H1 (cell line): Measurements from ENCODE around the gene CACNG6. TPM values are rescaled to one million over a fixed set of nuclear protein-coding genes. Genes with fewer than 3 reads are reported as not detected.

ENCODE experiments used
- ATF3 ChIP-seq: IDR thresholded peaks from 2 replicates; pipeline ENCODE4 v1.6.1; 2011; ENCODE audit warnings: low read depth, mild to moderate bottlenecking, low read length; ENCODE audit not compliant: insufficient read depth
- CHD7 ChIP-seq: fragments of 300-600 bp; sonication (generic); IDR thresholded peaks from 2 replicates; pipeline ENCODE4 v1.7.1; 2012; ENCODE audit warnings: low read length, moderate library complexity, mild to moderate bottlenecking, inconsistent platforms; ENCODE audit not compliant: insufficient replicate concordance
- EP300 ChIP-seq, 2 experiments: IDR thresholded peaks; 1 replicate in 1 of 2; 2 replicates in 1 of 2; pipeline ENCODE4 v1.6.1; 2011 to 2012; ENCODE audit warnings: low read depth in 2 of 2, low read length in 2 of 2, mild to moderate bottlenecking in 2 of 2, borderline replicate concordance in 1 of 2, inconsistent platforms in 1 of 2, moderate library complexity in 1 of 2
- GTF2F1 ChIP-seq: IDR thresholded peaks from 2 replicates; pipeline ENCODE4 v1.6.1; 2012; ENCODE audit warnings: low read depth, low read length, improper control_type of control experiment, borderline replicate concordance
- RXRA ChIP-seq: IDR thresholded peaks from 2 replicates; pipeline ENCODE4 v1.6.1; 2011; ENCODE audit warnings: low read depth, mild to moderate bottlenecking, low read length, moderate library complexity; ENCODE audit not compliant: insufficient read depth
- SAP30 ChIP-seq: fragments of 300-600 bp; sonication (generic); IDR thresholded peaks from 2 replicates; pipeline ENCODE4 v1.7.1; 2012; ENCODE audit warnings: low read length, moderate library complexity, mild to moderate bottlenecking, inconsistent platforms; ENCODE audit not compliant: insufficient read depth, insufficient replicate concordance
- SIN3A ChIP-seq, 2 experiments: IDR thresholded peaks in 1 of 2; conservative IDR thresholded peaks in 1 of 2; 2 replicates each; pipeline ENCODE4 v1.6.1; 2011 to 2012; ENCODE audit warnings: low read length in 2 of 2, improper control_type of control experiment in 1 of 2, low read depth in 1 of 2, mild to moderate bottlenecking in 1 of 2
- TAF7 ChIP-seq: optimal IDR thresholded peaks from 2 replicates; pipeline ENCODE3; 2011; ENCODE audit warnings: low read depth, mild to moderate bottlenecking, inconsistent platforms, low read length, moderate library complexity, borderline replicate concordance
- polyA plus RNA-seq, 7 experiments: library from polyadenylated mRNA; depleted of rRNA in 3 of 7; stranded (reverse) in 5 of 7; unstranded in 2 of 7; fragments of >200 nt in 5 of 7; fragments of 200-250 nt in 2 of 7; gene quantifications; 1 replicate in 5 of 7; 2 replicates in 1 of 7; 4 replicates in 1 of 7; pipeline versions ENCODE4 v1.2.1 to v1.2.3, GENCODE V29; 2011 to 2013; ENCODE audit warnings: missing spikeins in 2 of 7, mixed read lengths in 2 of 7
- total RNA-seq: library from RNA; stranded (reverse); fragmentation: NEBNext Ultra II Directional; extraction: Animal tissue kit (Norgen Biotek cat#: 25700); gene quantifications from 2 replicates; pipeline ENCODE4 v1.2.1, GENCODE V29; 2021

CACNG6 gene
- total and polyA plus RNA-seq, 2 of the 8 experiments (the other 6 are each of a cell fraction or from before 2014, with no cell fraction given) = 1.2 to 1.6 TPM

- TF ChIP-seq ATF3 = no peak
- TF ChIP-seq RXRA = no peak
- TF ChIP-seq CHD7 = no peak
- TF ChIP-seq GTF2F1 = no peak
- no peak for TF ChIP-seq EP300 (IDR thresholded peaks at IDR 0.05; ENCODE audit: borderline replicate concordance in 1 of 2, low read depth in 2 of 2, low read length in 2 of 2)
- TF ChIP-seq SIN3A (conservative IDR thresholded peaks at IDR 0.05 in 1 of 2, IDR thresholded peaks at IDR 0.05 in 1 of 2; ENCODE audit: low read depth in 1 of 2, low read length in 2 of 2) = no peak
- TF ChIP-seq TAF7 = no peak
- no peak for TF ChIP-seq SAP30
Measured at GRCh38 chr19:53965091-53965490, 26.3 kb upstream of the CACNG6 start (continued).
